Uterus (tissue), 2 donors: Measurements from ENCODE around the gene SCAP.

ENCODE experiments used
- POLR2A ChIP-seq, 2 donors: fragments of 450-650 bp; IDR thresholded peaks; one replicate each; pipeline ENCODE4 v1.6.1; 2016; ENCODE audit warnings: antibody characterized with exemption in 2 of 2, mild to moderate bottlenecking in 1 of 2, moderate library complexity in 1 of 2
- TF ChIP-seq, protein P1 (sequence below), 4 experiments: fragments of 200-600 bp in 2 of 4; fragments of 450-650 bp in 2 of 4; sonication (generic) in 2 of 4; IDR thresholded peaks; one replicate each; pipeline ENCODE4 v1.5.1; 2016 to 2019; ENCODE audit warnings: antibody characterized with exemption in 4 of 4, mild to moderate bottlenecking in 2 of 4, moderate library complexity in 1 of 4

DNA sequence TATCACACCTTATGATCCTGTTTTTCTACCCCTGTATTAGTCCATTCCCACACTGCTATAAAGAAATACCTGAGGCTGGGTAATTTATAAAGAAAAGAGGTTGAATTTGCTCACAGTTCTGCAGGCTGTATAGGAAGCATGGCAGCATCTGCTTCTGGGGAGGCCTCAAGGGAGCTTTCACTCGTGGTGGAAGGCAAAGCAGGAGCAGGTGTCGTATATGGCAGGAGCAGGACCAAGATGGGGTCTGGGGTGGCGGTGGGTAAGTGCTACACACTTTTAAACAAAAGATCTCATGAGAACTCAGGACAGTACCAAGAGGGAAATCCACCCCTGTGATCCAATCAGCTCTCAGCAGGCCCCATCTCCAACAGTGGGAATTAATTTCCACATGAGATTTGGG lies 15.4 kb upstream of the SCAP start:
- TF ChIP-seq, protein P1, sequence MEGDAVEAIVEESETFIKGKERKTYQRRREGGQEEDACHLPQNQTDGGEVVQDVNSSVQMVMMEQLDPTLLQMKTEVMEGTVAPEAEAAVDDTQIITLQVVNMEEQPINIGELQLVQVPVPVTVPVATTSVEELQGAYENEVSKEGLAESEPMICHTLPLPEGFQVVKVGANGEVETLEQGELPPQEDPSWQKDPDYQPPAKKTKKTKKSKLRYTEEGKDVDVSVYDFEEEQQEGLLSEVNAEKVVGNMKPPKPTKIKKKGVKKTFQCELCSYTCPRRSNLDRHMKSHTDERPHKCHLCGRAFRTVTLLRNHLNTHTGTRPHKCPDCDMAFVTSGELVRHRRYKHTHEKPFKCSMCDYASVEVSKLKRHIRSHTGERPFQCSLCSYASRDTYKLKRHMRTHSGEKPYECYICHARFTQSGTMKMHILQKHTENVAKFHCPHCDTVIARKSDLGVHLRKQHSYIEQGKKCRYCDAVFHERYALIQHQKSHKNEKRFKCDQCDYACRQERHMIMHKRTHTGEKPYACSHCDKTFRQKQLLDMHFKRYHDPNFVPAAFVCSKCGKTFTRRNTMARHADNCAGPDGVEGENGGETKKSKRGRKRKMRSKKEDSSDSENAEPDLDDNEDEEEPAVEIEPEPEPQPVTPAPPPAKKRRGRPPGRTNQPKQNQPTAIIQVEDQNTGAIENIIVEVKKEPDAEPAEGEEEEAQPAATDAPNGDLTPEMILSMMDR (IDR thresholded peaks at IDR 0.05): no peak
- no peak for TF ChIP-seq POLR2A (IDR thresholded peaks at IDR 0.05)
